ENCODE measurements around the gene IQGAP2. TPM values are rescaled to one million over a fixed set of nuclear protein-coding genes. Genes with fewer than 3 reads are reported as not detected.

The IQGAP2 gene
- total and polyA plus RNA-seq, 2 donors (not counting 1 experiment from before 2014, with no cell fraction given), result 8.1 to 15.0 TPM

DNA sequence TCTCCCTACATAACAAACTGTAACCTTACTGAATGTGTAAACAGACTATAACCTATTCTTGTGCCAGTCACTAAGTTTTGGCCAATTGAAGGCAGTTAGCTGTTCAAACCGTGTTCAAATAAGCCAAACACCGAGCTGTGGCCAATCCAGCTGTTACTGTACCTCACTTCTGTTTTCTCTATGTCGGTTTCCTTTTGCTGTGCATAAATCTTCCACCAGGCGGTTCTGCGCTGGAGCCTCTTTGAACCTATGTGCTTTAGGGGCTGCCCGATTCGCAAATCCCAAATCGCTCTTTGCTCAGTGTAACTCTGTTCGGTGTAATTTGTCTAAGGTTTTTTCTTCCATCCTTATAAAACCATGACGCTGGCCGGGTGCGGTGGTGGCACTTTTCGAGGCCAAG is 344.6 kb downstream of the IQGAP2 start:
- no peak overlapping the region for H3K9ac ChIP-seq (ENCODE audit: low read length)
- H3K4me3 Mint-ChIP-seq, result no peak overlapping the region
- DNase-seq (no peak), ATAC-seq (ENCODE audit: low read depth) (no peak)
- H2AFZ ChIP-seq (ENCODE audit: insufficient read depth, low read depth, low read length, poor library complexity, severe bottlenecking), result no peak overlapping the region
- H3K4me3 ChIP-seq (ENCODE audit: control extremely low read depth in 1 of 5, extremely low read depth in 1 of 5, insufficient read depth in 1 of 5, low read depth in 2 of 5, low read length in 4 of 5), result no peak overlapping the region
- TF ChIP-seq EZH2 (IDR thresholded peaks at IDR 0.05; ENCODE audit: borderline replicate concordance, insufficient read depth, low read depth, low read length, poor library complexity, severe bottlenecking), result no peak
- TF ChIP-seq, protein P1, sequence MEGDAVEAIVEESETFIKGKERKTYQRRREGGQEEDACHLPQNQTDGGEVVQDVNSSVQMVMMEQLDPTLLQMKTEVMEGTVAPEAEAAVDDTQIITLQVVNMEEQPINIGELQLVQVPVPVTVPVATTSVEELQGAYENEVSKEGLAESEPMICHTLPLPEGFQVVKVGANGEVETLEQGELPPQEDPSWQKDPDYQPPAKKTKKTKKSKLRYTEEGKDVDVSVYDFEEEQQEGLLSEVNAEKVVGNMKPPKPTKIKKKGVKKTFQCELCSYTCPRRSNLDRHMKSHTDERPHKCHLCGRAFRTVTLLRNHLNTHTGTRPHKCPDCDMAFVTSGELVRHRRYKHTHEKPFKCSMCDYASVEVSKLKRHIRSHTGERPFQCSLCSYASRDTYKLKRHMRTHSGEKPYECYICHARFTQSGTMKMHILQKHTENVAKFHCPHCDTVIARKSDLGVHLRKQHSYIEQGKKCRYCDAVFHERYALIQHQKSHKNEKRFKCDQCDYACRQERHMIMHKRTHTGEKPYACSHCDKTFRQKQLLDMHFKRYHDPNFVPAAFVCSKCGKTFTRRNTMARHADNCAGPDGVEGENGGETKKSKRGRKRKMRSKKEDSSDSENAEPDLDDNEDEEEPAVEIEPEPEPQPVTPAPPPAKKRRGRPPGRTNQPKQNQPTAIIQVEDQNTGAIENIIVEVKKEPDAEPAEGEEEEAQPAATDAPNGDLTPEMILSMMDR (IDR thresholded peaks at IDR 0.05), result no peak
- H3K9me3 ChIP-seq (ENCODE audit: control extremely low read depth in 1 of 3, control insufficient read depth in 2 of 3, insufficient read depth in 1 of 3, low read length in 2 of 3), result no peaks in the 10 kb centered on the region
- intact Hi-C loops (cut with micrococcal nuclease), result no loop called here
- H3K27me3 Mint-ChIP-seq, result peaks cover 27% of the 10 kb centered on the region
- no peaks in the 10 kb centered on the region for H3K79me2 ChIP-seq (ENCODE audit: control insufficient read depth, insufficient read depth, low read length)
- no peaks in the 10 kb centered on the region for H3K36me3 ChIP-seq (replicated peaks in 1 of 2; ENCODE audit: control extremely low read depth in 1 of 2, control insufficient read depth in 1 of 2, extremely low read depth in 1 of 2, insufficient read depth in 2 of 2, low read length in 1 of 2)
- H3K4me2 ChIP-seq (replicated peaks; ENCODE audit: low read depth, low read length, poor library complexity, severe bottlenecking), result no peak overlapping the region
- POLR2A ChIA-PET, result no interaction called here
- 71% methylated on average over 13 of the region's 13 CpGs for WGBS (ENCODE audit: insufficient coverage)
- H3K4me1 ChIP-seq (ENCODE audit: control insufficient read depth in 2 of 2, insufficient read depth in 2 of 2, low read length in 2 of 2), result no peaks in the 10 kb centered on the region
- no peaks in the 10 kb centered on the region for H3K27me3 ChIP-seq (replicated peaks in 1 of 4; ENCODE audit: control extremely low read depth in 1 of 4, control insufficient read depth in 3 of 4, insufficient read depth in 4 of 4, low read length in 3 of 4)
- CTCF ChIA-PET, result no interaction called here
- H3K27ac Mint-ChIP-seq, result no peak overlapping the region
- H3K9me3 Mint-ChIP-seq (ENCODE audit: insufficient read depth), result no peaks in the 10 kb centered on the region
- H4K20me1 ChIP-seq (ENCODE audit: control insufficient read depth, insufficient read depth, low read length, poor library complexity, severe bottlenecking), result no peaks in the 10 kb centered on the region
- H3K27ac ChIP-seq (ENCODE audit: low read length in 2 of 2), result no peak overlapping the region
- no peaks in the 10 kb centered on the region for H3K4me1 Mint-ChIP-seq

DNA sequence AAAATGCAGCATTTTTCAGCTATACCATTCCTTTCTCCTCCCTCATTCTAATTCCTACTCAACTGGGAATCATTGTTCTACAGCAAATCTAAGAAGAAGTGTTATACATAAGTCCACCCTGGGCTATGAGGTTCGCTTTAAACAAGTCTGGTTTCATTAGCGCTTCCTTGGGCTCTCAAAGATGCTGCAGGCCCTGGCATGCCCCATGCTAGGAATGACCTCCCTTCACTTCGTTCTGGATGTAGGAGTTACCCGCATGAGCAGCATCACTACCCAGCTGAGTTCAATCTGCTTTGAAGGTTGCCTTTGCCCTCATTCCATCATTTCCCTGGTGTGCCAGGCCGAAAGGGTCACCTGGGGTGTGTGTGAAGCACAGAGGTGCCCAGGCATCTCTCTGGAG is 348.2 kb downstream of the IQGAP2 start:
- Mint-ChIP-seq H3K4me1 (no peaks in the 10 kb centered on the region), H3K9me3 (ENCODE audit: insufficient read depth) (no peaks in the 10 kb centered on the region), H3K4me3 (no peak overlapping the region), H3K27me3 (peaks cover 23% of the 10 kb centered on the region), H3K27ac (no peak overlapping the region)
- TF ChIP-seq, protein P1 (IDR thresholded peaks at IDR 0.05), result no peak
- TF ChIP-seq EZH2 (IDR thresholded peaks at IDR 0.05; ENCODE audit: borderline replicate concordance, insufficient read depth, low read depth, low read length, poor library complexity, severe bottlenecking), result no peak
- no peak overlapping the region for H3K27ac ChIP-seq (ENCODE audit: low read length in 2 of 2)
- H3K27me3 ChIP-seq (replicated peaks in 1 of 4; ENCODE audit: control extremely low read depth in 1 of 4, control insufficient read depth in 3 of 4, insufficient read depth in 4 of 4, low read length in 3 of 4), result no peaks in the 10 kb centered on the region
- H3K36me3 ChIP-seq (replicated peaks in 1 of 2; ENCODE audit: control extremely low read depth in 1 of 2, control insufficient read depth in 1 of 2, extremely low read depth in 1 of 2, insufficient read depth in 2 of 2, low read length in 1 of 2), result no peaks in the 10 kb centered on the region
- no peak overlapping the region for H3K9ac ChIP-seq (ENCODE audit: low read length)
- ChIA-PET POLR2A (no interaction called here), CTCF (no interaction called here)
- H3K9me3 ChIP-seq (ENCODE audit: control extremely low read depth in 1 of 3, control insufficient read depth in 2 of 3, insufficient read depth in 1 of 3, low read length in 2 of 3), result no peaks in the 10 kb centered on the region
- no peak overlapping the region for H3K4me3 ChIP-seq (ENCODE audit: control extremely low read depth in 1 of 5, extremely low read depth in 1 of 5, insufficient read depth in 1 of 5, low read depth in 2 of 5, low read length in 4 of 5)
- ATAC-seq (ENCODE audit: low read depth), result no peak
- DNase-seq, result no peak
- intact Hi-C loops (cut with micrococcal nuclease), result no loop called here
- H4K20me1 ChIP-seq (ENCODE audit: control insufficient read depth, insufficient read depth, low read length, poor library complexity, severe bottlenecking), result no peaks in the 10 kb centered on the region
- H3K4me2 ChIP-seq (replicated peaks; ENCODE audit: low read depth, low read length, poor library complexity, severe bottlenecking), result no peak overlapping the region
- H3K79me2 ChIP-seq (ENCODE audit: control insufficient read depth, insufficient read depth, low read length), result no peaks in the 10 kb centered on the region
- no peak overlapping the region for H2AFZ ChIP-seq (ENCODE audit: insufficient read depth, low read depth, low read length, poor library complexity, severe bottlenecking)
- no peaks in the 10 kb centered on the region for H3K4me1 ChIP-seq (ENCODE audit: control insufficient read depth in 2 of 2, insufficient read depth in 2 of 2, low read length in 2 of 2)
- 87% methylated on average over 5 of the region's 5 CpGs for WGBS (ENCODE audit: insufficient coverage)
